ENCODE data around the gene LAMA3.

LAMA3 gene

DNA sequence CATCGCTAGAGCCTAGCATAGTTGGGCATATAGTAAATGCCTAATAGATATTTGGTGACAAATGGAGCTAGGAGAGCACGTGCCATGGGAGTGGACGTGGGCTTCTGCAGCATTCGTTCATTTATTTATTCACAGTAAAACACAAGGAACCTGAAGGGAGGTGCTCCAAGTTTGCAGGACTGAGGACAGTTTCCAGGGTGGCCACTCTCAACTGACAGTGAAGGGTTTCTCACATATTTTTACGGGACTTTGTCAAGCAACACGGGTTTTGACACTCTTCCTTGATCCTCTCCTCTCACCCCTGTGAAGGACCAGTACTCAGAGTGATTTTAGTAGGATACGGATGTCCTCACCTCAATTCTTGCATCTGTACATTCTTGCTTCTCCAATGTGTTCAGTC lies 190.3 kb downstream of the LAMA3 start:
- no peak for DNase-seq (ENCODE audit: low read depth)

DNA sequence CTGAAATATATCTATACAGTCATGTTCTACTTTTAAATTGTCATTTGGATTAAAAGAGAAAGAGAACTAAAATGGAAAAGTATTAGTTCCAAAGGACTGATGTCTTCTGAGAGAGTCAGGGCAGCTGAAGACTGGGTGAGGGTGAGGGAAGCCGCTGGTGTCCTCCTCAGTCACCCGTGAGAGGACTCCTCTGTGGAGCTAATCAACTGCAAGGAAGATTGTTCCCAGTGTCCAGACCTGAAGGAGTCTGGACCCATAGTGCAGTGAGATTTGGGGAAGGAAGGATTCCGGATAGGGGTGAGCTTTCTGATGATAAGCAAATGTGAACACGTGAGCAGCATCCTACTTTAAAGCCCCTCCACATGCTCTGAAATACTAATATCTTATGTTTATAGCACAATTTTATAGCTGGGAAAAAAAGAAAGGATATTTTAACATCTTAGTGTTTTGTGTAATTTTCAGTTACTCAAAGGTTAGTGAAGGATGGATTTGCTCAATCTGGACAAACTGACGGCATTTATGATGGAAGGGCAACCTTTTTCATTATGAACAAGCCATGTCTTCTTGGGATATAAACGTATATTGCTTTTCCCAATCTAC lies 190.8 kb downstream of the LAMA3 start:
- no peak for DNase-seq (ENCODE audit: low read depth)

DNA sequence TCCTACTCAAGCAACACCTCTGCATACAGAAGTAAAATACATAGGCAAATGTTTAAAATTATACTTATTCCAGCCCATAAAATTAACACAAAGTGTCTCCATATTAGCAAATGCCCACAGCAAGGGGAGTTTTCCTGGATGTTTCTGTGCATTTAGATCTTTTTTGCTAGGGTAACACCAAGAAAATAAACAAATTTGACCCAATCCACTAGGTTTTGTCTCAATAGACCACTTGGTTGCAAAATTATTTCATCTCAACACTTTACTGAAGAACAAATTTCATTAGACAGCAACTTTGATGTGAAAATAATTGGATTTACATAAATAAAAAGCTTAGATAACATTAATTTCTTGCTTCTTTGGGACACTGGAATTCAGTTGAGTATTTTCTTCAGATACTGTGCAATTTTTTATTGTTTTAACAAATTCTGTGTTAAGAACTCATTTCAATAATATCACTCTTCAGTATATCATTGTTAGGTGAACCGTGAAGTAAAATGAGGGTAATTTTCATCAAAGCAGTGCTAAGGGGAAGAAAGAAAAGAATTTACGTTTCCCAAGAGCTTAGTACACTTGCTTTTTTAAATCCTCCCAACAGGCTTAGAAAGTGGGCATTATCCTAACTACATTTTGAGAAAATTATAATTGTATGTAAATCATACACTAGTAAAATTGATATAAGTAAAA lies 191.8 kb downstream of the LAMA3 start:
- no peak for DNase-seq (ENCODE audit: low read depth)

DNA sequence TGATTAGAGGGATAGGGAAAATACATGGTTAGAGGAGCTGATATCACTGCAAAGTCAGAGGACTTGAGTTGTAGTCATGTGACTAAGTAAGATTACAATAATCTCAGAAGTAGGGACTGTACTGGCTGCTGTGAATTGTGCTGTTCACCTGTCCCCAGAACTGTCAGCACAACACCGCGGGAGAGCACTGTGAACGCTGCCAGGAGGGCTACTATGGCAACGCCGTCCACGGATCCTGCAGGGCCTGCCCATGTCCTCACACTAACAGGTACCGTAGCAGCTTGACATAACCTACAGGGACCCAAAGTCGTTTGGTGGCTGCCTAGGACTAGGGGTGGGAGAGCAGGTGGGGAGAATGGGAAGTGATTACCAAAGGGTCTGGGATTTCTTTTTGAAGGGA lies 192.5 kb downstream of the LAMA3 start:
- no peak for DNase-seq (ENCODE audit: low read depth)

DNA sequence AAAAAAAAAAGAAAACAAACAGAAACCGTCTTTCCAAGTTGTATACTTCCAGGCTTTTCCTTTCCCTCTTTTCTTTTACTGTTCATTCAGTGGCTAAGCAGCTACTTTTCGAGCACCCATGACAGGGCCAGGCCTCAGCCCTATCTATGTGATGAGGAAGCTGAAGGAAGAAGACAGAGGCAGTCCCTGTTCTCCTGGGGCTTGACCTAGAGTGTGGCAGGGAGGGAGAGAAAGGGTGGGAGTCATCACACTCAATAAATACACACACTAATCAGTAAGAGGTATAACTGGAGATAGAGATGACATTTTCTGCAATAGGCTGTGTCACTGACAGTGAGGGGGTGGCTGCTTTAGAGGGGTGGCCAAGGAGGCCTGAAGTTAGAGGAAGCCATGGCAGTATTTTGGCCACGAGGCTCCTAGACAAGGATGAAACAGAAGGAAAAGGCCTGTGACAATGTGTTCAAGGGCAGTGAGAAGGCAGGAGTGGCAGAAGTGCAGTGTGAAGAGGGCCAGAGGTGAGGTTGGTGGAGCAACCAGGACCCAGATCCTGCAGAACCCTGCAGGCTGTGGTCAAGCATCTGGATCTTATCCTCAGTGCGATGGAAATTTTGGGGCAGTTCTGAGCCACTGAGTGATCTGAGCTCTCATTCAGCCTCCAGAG lies 193.5 kb downstream of the LAMA3 start:
- DNase-seq (ENCODE audit: low read depth), result no peak

DNA sequence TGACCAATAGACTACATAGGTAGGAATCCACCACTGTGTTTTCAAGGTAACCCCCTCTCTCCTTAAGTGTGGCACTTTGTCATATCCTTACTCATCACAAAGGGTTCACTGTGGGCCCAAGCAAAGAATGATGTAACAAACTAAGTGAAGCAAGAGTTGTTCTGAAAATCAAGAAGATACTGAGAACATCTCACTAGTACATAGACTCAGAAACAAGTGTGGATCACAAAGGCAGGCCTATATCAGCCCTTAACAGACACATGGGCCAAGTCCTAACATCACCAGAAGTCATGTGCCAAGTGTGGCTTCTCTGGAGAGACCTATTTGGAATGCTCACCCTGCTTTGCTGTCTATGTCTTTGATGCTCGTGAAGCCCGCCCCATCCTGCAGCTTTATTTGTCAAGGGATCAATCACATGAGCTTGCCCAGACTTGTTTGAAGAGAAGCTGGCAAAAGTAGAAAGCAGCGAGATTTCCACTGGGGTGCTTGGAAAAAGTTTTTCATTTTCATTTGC lies 194.1 kb downstream of the LAMA3 start:
- no peak for DNase-seq (ENCODE audit: low read depth)

DNA sequence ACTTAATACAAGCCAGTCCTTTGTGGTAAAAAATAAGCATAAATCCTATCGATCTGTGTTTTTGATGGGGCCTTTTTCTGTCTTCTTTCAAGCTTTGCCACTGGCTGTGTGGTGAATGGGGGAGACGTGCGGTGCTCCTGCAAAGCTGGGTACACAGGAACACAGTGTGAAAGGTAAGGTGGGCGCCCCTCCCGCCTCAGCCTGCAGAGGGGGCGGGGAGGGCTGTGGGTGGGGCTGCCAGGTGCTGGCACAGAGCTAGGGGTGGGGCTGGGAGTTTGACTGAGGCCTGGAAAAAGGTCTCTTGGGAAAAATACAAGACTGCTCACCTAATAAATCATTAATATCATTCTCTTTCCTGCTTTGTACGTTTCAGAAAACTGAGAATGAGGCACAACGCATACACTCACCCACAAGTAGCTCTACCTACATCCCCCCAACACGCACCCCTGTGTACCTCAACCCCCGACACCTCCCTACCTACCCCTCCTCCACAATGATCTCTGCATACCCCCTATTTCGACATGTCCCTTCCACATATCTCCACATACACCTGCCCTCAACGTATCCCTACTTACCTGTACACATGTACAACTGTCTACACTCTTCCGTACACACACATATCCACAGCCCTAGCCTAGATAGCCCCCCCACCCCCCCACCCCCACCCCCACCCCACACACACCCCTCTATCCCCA lies 195.6 kb downstream of the LAMA3 start:
- no peak for DNase-seq (ENCODE audit: low read depth)

DNA sequence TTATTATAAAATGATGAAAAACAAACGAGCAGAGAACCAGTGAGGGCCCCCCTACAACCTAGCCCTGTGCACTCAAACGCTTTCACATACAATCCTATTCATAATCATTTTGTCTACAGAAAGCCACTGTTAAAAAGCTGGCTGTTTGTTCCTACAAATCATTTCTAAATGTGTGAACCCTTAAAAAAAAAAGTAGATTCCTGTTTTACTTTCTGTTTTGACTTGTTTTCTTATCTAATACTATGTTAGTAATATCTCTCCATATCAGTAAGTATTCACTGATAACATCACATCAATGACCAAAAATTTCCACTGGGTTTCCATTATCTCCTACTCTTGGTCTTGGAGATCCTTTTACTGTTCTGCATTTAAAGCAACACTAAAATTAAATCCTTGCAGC lies 196.5 kb downstream of the LAMA3 start:
- no peak for DNase-seq (ENCODE audit: low read depth)

DNA sequence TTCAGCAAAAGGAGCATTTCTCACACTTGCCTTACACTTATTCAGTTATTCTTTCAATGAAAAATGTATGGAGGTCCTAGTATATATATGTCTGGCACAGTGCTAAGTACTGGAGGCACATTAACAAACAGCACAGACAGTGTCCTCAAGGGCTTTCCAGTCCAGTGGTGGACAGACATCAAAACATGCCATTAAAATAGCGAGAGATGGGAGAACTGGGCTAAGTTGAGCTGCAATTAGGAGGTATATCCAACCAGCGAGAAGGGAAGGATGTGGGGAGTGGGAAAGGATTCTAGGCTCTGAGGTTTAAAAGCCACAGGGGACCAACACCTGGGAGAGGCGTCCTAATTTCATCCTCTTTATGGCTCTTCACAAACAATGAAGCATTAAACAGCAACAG lies 197.8 kb downstream of the LAMA3 start:
- no peak for DNase-seq (ENCODE audit: low read depth)

DNA sequence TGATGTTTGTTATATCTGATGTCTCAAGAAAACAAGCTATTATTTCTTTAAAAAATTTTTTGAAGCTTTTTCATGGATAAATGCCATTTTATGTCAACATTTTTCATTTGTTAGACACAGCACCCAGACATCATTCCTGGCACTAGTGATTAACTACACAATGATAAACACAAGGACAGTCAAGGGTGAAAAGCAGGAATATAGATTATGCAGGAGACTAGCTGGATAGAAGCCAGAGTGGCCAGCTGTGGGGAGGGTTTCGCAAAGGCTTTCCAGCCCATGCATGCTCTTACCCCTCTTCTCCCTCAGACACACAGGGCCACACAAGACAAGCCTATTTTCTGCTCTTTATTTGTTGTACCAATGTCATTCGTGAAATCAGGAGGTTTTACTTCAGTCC lies 198.2 kb downstream of the LAMA3 start:
- no peak for DNase-seq (ENCODE audit: low read depth)

DNA sequence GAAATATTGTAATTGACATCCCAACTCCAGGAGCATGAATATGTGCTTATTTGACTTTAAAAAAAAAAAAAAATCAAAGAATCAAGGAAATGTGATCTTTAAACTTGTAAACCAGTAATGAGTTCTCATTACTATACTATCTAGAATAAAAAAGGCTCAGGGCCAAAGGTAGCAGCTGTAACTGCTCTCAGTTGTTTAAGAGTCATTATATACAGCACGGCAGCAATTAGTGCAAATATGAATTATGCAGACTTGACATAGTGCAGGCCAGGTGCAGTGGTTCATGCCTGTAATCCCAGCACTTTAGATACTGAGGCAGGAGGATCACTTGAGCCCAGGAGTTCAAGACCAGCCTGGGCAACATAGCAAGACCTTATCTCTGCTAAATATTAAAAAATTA lies 199.6 kb downstream of the LAMA3 start:
- DNase-seq (ENCODE audit: low read depth), result no peak

DNA sequence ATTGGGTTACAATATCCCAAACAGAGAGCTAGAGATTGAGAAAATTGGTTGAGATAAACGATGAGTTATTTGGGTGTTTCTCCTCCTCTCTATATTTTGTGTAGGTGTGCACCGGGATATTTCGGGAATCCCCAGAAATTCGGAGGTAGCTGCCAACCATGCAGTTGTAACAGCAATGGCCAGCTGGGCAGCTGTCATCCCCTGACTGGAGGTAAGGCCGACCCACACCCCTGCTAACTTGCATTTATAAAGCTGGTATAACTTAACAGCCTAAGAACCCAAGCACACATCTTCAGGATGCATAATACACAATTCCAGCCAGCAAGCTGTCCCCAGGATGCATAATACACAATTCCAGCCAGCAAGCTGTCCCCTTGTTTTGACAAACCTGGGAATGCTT lies 200.7 kb downstream of the LAMA3 start:
- no peak for DNase-seq (ENCODE audit: low read depth)

DNA sequence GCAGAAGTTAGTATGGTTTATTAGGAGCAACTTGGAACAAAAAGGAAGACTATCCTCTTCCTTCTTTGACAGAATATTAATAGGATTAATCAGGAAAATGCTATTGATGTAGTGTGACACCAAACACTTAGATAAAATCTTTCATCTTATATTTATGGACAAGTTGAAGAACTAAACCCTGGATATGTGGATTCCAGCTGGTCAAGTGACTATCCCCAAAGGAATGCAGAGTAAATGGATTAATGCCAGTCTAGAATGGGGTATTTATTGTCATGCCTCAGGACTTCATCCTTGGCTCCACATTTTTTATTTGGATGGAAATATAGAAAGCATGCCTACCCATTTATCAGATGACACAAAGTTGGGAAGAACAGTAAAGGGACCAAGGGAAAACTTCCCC lies 201.3 kb downstream of the LAMA3 start:
- no peak for DNase-seq (ENCODE audit: low read depth)

DNA sequence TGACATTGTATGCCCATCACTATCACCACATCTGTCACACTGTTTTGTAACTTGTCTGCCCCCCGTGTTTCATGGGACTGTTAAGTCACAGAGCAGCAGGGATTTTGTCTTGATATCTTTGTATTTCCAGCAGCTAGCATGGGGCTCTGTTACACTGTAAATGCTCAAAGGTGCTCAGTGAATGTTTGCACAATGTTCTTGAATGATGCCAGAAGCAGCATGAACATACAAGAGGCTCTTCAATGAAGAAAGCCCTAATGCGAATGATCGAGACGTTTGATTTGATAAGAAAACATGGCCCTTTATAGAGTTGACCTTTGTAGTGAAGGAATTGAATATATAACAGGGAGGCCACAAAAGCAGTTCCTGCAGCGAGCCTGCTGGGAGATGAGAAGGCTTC lies 204.4 kb downstream of the LAMA3 start:
- no peak for DNase-seq (ENCODE audit: low read depth)

DNA sequence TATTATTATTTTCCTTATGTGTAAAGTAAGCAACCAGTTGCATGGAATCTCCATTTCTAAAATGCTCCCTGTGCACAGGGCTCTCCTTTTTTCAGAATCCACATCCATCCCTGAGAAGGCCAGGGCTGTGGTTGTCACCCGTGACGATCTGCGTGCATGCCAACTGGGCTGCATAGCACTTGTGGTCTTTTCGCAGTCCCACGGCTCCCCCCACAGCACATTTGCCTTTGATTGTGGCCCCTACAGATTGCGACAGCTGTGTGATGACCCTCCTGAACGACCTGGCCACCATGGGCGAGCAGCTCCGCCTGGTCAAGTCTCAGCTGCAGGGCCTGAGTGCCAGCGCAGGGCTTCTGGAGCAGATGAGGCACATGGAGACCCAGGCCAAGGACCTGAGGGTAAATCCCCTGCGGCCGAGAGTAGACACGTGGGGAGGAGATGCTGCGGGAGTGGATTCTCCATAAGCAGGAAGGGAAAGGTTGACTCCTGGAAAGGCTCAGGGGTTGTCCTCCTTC lies 205.5 kb downstream of the LAMA3 start:
- no peak for DNase-seq (ENCODE audit: low read depth)

DNA sequence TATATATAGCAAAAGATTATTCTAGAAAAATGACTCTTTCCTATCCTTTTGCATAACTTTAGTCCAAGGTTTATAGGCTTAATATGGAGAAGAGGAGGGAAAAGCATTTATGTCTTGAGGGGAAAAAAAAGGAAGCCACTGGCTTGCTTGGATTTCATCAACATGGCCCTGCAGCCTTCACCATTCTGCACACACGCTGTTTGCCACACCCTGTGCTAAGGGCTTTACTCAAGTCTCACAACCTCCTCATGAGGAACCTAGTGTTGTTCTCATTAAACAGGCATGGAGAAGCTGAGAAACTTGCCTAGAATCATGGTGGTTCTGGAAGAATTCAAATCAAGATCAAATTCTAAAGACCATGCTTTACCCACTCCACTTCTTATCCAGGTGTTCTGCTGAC lies 208.0 kb downstream of the LAMA3 start:
- no peak for DNase-seq (ENCODE audit: low read depth)

DNA sequence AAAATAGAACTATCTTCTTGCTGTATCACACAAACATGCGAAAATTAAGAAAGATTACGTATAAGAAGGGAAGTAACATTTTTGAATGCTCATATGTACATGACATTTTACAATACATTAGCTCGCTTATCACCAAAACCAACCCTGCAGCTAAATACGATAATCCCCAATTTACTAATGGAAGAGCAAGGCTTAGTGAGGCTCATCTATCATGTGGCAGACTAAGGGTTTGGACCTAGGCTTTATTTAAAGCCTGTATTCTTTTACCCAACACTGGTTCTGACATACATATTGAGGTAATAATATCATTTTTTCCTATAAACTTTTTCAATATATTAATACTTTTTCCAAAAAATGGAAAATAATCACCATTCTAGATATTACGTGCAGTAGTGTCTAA lies 208.5 kb downstream of the LAMA3 start:
- no peak for DNase-seq (ENCODE audit: low read depth)

DNA sequence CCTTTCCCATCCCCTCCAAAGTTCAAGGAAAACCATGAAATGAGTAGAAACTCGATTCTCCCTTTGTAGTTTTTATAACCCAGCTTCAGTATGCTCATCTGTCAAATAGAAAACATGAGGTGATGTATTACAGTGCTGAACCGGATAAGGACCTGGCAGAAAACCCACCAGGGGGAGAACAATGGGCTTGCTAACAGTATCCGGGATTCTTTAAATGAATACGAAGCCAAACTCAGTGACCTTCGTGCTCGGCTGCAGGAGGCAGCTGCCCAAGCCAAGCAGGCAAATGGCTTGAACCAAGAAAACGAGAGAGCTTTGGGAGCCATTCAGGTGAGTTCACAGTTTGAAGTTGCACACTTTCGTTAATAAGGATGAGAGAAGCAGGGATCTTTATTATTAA lies 211.7 kb downstream of the LAMA3 start:
- DNase-seq (ENCODE audit: low read depth), result no peak

DNA sequence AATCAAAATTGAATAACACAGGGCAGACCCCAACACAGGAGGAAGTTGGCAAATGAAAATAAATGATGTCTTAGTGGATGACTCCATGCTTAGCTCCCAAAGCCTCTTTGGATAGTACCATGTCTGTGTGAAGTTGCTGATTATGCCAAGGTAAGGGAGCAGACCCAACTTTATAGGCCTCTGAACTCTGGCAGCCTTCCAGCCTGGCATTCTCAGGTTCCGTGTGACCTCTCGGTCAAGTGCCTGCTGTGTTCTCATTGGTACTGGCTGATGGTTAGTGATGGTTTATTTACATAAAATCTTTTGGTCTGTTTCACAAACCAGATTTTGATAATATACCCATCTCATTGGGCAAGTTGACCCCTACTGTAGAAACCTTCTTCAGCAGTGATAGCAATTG lies 213.1 kb downstream of the LAMA3 start:
- no peak for DNase-seq (ENCODE audit: low read depth)

DNA sequence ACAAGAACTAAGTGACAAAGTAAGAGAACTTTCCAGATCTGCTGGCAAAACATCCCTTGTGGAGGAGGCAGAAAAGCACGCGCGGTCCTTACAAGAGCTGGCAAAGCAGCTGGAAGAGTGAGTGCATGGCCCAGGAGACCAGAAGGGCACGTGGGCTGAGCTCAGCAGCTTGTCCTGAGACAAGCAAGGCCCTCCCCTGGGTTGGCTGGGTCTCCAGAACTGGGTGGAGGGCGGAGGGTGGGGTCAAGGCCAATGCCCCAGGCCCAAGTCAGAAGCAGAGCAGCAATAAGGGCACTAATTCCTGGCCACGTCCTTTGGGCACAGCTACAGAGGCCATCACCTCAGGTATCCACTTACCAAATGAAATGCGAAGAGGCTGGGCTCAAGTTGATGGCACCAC lies 214.7 kb downstream of the LAMA3 start:
- DNase-seq (ENCODE audit: low read depth), result no peak

DNA sequence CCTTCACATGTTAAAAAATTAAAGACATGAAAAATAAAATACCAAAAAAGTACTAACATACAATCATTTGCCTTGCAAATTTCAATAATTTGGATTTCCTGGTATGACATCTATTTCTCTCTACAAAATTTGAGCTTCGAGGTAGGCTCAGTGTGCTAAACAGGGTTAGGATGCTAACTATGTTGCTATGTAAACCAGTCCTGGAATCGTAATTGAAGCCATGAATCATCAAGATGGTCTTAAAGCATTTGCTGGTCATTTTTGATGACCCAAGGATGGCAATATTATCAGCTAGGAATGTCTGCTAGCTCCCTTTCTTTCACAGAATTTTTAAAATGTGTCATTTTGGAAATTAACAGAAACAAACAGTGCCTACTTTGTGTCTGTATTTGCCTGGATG lies 217.4 kb downstream of the LAMA3 start:
- DNase-seq (ENCODE audit: low read depth), result no peak

DNA sequence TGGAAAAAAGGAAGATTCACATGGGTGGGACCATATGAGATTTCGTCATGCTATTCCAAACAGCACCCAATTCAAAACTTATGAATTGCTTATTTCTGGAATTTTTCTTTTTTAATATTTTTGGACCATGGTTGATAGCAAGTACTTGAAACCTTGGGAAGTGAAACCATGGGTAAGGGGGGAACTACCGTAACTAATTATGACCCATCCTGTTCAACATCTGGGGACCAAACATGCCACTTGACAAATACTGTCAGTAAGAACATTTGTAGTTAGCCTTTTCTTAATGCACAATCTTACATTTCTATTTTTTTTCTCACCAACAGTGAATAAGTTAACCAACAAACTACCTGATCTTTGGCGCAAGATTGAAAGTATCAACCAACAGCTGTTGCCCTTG lies 219.6 kb downstream of the LAMA3 start:
- no peak for DNase-seq (ENCODE audit: low read depth)

DNA sequence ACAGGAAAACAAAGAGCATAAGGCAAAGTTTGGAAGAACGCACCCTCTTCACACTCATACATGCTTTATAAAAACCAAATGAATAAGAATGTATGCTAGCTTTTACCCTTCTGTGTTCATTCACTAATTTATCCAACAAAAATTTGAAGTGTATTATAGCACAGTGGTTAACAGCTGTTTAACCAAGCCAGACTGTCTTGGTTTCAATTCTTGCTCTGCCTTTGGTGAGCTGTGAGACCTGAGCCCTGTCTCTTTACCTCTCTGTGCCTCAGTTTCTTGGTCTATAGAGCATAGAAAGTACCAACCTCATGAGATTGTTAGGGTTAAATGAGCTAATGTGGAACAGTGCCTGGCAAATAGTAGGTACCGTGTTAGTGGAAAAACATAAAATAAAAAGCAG lies 220.8 kb downstream of the LAMA3 start:
- DNase-seq (ENCODE audit: low read depth), result no peak

Data from stimulated activated CD8-positive, alpha-beta memory T cell treated with anti-CD3 and anti-CD28 coated beads, Interleukin-15, amount 100 ng/mL, for 24 hours (primary cell).